HG03575 (cell line): ENCODE data around the gene GLT1D1.

ENCODE experiments used
- ATAC-seq: cut with Tn5 transposase; IDR thresholded peaks from one replicate; pipeline ENCODE4 v1.9.1; 2021; ENCODE audit not compliant: unreplicated experiment, insufficient number of reproducible peaks, low FRiP score; ENCODE audit errors: extremely low read depth

Gene GLT1D1

DNA sequence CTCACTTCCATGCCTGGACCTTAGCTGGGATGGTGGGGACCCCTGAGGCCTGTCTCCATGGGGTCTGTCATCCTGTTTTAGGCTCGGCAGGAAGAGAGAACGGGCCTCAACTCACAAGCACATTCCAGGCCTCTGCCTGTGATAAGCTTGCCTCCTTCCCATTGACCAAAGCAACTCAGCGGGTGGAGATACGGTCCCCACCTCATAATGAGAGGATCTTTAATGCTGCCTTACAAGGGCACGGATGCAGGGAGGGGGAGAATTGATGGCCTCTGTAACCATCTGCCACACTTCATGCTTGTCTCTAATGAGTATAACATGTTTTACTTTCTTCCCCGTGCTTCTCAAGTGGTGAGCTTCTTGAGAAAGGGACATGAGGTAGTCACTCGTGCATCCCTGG lies 50.0 kb downstream of the GLT1D1 start:
- no peak for ATAC-seq

DNA sequence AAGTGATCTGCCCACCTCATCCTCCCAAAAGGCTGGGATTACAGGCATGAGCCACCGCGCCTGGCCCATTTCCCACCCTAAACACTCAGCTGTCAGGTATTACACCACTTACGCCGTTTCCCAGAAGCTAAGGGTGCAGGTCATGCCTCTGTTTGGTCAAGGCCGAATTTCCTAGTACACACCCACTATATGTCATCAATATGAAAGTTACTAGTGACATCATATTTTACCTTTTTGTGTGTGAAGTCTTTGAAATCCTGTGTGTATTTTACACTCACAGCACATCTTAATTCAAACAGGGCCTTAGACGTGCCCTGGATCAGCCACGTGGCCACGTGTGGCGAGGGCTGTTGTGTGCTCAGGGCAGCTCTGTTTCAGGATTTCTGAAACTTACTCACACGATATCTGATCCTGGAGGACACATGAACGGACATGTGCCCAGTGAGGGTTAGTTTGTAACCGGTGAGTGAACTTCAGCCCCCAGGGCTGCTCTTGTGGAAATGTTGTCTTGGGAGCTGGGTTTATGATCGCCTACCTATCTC lies 51.8 kb downstream of the GLT1D1 start:
- ATAC-seq = no peak

DNA sequence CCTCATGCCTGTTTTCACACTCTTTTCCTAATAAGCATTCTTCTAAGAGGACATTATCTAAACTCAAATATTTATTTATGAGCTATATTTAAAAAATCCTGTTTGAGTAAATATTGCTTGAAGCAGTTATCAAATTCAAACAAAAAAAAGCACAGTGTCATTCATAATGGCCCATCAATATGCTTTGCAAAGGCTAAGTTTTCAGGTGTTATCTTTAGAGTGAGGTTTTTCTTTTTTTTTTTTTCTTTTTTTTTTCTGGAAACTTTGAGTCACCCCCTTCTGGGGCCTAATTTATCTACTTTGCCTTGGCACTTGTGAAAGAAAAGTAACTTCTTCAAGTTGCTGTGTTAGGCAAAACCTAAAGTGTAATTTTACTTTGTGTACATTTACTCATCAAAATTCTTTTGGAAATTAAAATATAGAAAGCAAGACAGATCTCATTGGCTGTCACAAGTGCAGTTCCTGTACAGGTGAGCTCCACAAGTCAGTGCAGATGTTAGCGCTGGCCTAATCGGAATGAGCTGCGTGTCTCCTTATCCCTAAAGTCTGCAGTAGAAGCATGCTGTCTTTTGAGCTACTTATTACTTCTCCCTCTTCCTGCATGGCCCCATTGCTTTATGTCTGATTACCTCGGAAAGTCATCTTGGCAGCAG lies 53.3 kb downstream of the GLT1D1 start:
- no peak for ATAC-seq

DNA sequence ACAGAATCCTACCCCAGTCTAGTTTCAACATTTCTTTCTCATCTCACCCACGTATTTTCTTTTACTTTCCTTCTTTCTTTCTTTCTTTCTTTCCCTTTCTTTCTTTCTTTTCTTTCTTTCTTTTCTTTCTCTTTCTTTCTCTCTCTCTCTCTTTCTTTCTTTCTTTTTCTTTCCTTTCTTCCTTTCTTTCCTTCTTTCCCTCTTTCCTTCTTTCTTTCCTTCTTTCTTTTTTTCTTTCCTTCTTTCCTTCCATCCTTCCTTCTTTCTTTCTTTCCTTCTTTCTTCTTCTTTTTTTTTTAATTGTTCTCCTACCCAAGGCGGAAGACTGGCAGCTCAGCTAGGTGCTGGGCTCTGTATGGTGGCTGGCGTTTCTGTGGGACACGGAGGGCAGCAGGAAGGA lies 55.0 kb downstream of the GLT1D1 start:
- ATAC-seq = no peak

DNA sequence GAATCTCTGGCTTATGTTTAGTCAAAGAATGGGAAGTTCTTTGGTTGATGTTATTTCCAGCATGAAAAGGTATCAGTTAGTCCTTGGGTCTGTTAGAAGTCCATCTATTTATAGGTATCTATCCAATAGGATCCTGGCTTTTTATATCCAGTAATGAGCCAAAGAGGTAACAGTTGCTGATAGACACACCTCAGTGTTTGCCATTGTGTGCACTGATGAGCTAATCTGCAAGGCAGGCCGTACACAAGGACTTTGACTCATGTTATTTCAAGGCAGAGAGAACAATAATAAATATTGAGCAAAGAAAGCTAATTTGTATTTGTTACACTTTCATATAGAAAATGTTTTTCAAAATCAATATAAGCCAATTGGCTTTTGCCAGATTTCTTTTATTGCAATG lies 56.4 kb downstream of the GLT1D1 start:
- no peak for ATAC-seq

DNA sequence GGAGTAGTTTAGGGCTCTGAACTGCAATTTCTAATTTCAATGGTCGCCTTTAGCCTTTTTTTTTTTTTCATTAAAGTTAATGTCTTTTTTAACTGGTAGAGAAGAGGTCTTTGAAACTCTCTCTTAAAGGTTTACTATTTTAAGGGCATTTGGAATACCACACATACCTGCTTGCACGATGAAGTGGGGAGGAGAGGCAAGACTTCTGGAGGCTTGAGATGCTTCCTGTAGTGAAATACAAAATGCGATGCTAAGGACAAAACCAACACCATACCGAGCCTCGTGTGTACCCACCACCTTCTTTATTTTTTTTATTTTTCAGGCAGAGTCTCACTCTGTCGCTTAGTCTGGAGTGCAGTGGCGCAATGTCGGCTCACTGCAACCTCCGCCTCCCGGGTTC lies 57.4 kb downstream of the GLT1D1 start:
- no peak for ATAC-seq

DNA sequence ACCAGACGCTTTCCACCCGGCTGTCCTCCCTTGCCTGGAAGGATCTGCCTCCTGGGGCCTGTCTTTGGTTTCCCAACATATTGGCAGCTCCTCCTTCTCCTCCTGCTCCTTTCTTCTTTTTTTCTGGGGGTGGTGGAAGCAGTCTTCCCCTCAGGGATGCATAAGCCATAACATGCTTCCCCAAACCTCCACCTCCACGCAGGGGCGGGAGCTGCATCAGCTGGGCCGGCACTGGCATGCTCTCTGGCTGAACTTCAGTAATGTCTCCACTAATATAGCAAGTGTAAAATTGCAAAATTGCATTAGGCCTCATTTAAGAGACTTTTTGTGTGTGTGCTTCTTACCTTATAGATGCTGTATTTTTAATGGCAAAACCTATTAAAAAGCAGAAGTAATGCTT lies 58.6 kb downstream of the GLT1D1 start:
- ATAC-seq = no peak

DNA sequence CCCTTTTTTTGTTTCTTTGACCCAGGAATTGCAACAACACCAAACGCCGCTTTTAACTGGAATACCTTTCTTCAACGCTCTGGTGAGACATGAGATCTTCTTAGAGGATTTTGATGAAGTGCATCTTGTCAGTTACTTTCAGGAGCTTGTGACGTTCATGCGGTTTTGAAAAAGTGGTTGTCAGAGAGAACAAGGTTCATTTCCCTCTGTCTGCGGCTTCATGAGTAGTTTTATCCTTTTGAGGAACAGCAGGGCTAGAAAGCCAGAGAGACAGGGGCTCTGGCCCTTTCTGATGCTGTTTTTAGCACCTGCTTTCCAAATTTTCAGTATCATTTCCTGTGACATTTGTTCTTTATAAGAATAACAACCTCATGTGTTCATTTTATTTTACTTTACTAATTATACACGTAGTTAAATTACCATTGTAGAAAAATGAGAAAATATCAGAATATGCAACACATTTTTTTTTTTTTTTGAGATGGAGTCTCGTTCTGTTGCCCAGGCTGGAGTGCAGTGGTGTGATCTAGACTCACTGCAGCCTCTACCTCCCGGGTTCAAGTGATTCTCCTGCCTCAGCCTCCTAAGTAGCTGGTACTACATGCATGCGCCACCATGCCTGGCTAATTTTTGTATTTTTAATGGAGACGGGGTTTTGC lies 61.8 kb downstream of the GLT1D1 start:
- ATAC-seq = peak; percentile 93

DNA sequence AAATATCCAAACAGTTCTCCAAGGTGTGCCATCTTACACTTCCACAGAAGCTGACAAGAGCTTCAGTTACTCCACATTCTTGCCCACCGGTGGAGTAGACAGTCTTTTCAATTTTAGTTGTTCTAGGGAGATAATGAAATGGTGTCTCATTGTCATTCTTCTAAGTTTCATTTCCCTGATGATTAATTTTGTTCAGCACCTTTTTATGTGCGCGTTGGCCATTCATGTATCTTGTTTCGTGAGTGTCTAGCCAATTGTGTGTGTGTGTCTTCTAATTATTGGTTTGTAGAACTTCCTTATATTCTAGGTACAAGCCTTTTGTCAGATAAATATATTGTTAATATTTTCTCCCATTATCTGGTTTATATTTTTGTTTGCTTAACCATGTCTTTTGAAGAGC lies 63.1 kb downstream of the GLT1D1 start:
- no peak for ATAC-seq

DNA sequence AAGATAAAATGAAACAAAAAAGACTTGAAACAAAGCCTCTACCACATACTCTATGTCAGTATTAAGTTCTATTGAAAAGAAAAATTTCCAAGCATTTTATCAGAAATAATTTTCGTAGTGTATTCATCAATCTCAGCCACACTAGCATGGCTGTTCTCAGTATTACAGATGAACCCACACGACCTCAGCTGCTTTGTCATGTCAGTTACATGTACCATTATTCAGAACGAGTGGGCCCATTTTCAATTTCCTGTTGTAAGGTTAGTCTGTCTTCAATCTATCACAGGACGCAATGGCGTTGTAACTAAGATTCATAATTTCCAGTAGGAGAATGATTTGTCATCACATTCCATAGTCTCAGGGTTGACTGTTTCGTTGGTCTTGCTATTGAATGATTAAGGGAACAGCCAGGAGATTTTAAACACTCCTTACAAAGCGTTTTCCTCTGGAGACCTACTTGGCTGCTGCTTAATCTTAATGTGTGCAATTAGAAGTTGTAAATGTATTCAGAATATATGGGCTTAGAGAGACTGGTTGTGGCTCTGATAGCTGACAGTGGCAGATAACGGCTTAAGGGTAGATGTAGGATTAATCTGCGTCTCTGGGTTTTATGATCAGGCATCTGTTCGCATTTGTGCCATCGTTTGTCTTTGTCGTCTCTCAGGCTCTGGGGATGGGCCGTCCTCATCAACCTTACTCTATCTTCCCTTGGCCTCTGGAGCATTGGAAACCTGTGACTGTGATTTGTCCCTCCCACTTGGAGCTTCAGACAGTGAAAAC lies 65.4 kb downstream of the GLT1D1 start:
- ATAC-seq = no peak

DNA sequence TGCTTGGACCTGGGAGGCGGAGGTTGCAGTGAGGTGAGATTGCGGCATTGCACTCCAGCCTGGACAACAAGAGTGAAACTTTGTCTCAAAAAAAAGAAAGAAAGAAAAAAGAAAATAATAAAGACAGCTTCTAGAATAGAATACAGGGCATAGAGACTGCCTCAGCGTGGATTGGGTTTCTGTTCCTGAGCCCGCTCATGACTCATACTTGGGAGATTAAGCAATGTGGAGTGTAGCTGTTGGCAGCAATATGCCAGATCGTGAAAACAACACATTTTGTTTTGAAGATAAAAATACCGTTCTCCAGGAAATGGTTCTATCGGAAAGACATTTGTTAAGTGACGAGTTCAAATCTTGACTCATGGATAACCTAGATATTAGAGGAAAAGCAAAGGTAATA lies 67.2 kb downstream of the GLT1D1 start:
- ATAC-seq = no peak

DNA sequence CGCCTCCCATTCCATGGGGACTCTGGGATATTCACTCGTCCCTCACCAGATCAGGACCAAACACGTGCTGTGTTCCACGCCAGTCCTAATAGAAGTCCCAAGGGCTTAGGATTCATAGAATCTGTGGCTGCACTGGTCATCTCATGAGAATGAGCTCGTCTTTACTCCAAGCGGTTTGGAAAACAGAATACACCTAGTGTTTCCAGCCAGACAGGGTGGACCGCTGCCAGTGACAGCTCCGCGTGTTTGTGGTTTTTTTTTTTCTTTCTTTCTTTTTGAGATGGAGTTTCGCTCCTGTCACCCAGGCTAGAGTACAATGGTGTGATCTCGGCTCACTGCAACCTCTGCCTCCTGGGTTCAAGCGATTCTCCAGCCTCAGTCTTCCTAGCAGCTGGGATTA lies 75.1 kb downstream of the GLT1D1 start:
- ATAC-seq = no peak

DNA sequence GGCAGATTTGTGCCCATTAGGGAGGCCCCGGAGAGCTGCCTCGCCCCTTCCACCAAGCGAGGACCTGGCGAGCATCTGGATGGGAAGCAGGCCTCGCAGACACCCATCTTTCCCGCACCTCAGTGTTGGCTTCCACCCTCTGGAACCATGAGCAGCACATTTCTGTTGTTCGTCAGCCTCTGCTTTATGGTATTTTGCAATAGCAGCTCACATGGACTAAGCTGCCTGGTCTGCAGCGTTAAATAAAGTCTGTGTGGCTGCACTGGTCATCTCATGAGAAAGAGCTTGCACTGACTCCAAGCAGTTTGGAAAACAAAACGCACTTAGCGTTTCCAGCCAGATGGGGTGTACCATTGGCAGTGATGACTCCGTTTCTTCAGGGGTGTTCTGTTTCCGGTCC lies 75.8 kb downstream of the GLT1D1 start:
- no peak for ATAC-seq

DNA sequence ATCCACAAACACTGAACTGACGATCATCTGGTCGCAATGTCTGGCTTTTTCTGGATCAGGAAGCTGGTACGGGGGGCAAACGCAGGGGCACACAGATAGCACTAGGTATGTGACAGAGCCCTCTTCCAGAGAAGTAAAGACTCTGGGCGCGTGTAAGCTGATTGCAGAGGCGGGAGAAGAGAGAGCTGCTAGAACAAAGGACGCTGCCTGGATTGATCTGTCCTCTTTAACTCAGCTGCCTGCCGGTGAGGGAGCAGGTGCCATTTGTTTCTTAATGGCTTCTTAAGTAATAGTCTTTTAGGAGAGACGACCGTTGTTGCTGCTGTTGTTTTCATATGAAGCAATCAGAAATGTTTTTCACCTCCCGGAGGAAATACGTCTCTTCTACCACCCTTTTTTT lies 77.3 kb downstream of the GLT1D1 start:
- no peak for ATAC-seq

DNA sequence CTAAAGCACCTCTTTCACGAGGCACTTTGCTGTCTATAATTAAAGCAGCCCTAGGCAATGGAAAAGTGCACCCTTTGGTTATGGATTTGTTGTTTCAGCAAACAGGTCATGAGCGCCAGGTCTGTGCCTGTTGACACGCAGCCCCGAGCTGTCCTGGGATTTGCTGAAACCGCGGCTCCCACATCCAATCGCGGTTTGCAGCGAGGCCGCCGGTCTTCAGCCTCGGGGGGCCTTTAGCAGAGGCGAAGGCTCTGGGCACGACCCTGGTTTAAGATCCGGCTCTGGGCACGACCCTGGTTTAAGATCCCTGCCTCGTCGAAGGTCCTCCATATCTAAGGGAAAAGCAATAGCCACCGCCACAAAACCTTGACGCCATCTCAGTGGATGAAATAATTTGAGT lies 79.2 kb downstream of the GLT1D1 start:
- ATAC-seq = no peak

DNA sequence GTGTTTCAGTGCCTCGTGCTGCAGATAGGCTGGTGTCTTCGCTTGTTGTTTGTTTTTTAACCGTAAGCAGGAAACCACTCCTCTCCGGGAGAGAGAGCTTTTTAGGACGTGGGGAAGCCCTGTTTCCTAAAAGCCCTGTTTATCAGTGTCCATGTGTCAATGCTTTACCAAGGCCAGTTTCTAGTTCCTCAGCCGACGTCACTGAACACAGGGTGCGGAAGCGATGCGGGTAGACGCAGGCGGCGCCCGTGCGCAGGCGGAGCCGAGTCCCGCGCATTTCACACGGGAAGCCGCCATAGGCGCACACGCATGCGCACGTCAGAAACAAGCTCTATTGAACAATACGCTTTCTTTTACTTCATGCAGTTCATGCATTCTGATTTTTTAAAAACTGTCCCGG lies 79.8 kb downstream of the GLT1D1 start:
- ATAC-seq = no peak

DNA sequence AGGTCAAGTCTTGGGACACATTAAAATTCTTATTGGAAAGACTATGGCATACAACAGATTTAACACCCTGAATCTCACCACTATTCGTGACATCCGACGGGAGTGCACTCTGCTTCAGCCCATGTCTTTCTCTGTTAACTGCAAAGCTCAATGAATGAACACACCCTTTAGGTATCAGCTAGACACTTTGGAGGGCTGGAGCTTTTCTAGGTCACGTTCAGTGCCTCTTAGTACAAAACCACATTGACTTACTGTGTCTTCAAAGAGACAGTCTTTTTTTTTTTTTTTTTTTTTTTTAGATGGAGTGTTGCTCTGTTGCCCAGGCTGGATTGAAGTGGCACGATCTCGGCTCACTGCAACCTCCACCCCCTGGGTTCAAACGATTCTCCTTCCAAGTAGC lies 80.6 kb downstream of the GLT1D1 start:
- ATAC-seq = no peak

DNA sequence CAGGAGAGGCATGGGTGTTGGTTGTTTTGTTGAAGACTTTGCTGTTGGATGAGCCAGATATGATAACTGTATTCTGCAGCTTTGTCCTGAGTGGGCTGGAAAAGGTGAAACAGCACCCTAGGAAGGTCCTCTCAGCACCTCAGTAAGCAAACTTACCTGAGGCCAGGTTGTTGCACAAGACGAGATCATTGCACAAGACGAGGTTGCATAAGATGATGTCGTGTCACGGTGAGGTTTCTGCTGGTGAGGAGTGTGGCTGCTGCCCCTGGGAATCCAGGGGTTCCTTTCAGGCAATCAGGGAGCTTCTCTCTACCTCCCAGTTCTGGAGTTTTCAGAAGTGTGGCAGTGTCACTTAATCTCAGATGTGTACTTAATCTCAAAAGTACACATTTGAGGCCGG lies 85.6 kb downstream of the GLT1D1 start:
- no peak for ATAC-seq

DNA sequence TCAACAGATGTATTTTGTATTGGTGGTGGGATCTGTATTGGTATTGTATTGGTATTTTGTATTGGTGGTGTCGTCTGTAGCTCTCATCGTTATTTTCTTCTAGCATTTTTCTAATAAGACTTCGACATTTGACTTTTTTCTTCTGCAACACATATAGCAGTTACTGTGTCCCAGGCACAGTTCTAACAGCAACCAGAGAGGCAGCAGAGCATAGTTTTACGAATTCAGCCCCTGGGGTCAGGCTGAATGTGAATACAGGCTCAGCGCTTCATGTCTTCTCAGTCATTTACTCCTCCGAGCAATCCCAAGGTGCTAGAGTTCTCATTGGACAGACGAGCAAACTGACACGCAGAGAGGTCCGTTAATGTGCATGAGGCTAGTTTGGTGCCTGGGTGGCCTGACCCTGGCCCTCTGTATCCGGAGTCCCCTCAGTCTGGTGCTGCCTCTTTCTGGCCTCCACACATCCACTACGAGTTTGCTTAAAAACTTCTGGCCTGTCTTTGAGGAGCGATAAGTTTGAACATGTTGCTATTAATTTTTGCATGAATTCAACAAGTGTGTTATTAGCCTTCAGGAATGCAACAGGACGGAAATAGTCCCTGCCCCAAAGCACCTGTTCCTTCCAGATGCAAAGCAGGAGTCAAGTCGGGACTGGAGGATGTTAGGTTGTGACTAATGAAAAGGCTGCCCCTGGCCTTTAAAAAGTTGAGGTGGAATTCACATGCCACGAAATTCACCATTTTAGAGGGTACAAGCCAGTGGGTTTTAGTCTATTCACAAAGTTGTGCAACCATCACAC lies 87.0 kb downstream of the GLT1D1 start:
- ATAC-seq = no peak
